ENCODE results near the gene ZNF276.

DNA sequence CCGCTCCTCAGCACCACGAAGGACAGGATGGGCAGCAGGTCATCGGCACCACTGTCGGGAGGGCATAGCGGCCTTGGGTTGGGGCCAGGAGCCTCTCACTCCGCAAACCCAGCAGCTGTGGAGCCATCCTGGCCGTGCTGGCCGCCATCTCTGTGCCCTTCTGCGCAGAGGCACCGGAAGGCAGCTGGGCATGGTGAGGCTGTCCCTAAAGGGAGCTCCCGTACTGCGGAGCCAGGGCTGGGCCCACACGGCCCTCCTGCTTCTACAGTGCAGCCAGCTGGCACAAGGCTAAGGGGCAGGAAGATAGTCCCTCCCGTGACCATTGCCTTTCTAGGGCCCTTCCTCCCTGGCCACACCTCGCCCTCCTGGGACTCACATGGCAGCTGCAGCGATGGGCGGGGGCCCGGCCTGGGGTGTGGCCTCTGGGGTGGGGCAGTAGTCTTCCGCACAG lies 12.8 kb upstream of the ZNF276 start:
- TF ChIP-seq CTCF (IDR thresholded peaks at IDR 0.05) (no peak), POLR2A (IDR thresholded peaks at IDR 0.05) (no peak)

All from thyroid gland (tissue), 4 donors.